SJSA1 (cell line): Measurements from ENCODE around the gene MAN2B2. TPM values are rescaled to one million over a fixed set of nuclear protein-coding genes. Genes with fewer than 3 reads are reported as not detected.

Experiments
- DNase-seq, 2 experiments: peaks; one replicate each; pipeline ENCODE4 v3.0.0-alpha.2; 2015 to 2020; ENCODE audit warnings: low spot score in 2 of 2, low read depth in 1 of 2
- H3K27ac ChIP-seq: fragments of 250-450 bp; sonication (Bioruptor Pico); 2 replicates; pipeline ENCODE4 v1.5.1; 2020; ENCODE audit warnings: mild to moderate bottlenecking, moderate library complexity
- H3K27me3 ChIP-seq: fragments of 250-450 bp; sonication (Bioruptor Pico); replicated peaks from 2 replicates; pipeline ENCODE4 v1.5.1; 2020; ENCODE audit warnings: mild to moderate bottlenecking, moderate library complexity
- H3K36me3 ChIP-seq: fragments of 250-450 bp; sonication (Bioruptor Pico); 2 replicates; pipeline ENCODE4 v1.5.1; 2020; ENCODE audit warnings: mild to moderate bottlenecking
- H3K4me1 ChIP-seq: fragments of 250-450 bp; sonication (Bioruptor Pico); replicated peaks from 2 replicates; pipeline ENCODE4 v1.6.1; 2021; ENCODE audit warnings: mild to moderate bottlenecking
- H3K4me3 ChIP-seq: fragments of 250-450 bp; sonication (Bioruptor Pico); 2 replicates; pipeline ENCODE4 v1.5.1; 2020; ENCODE audit warnings: mild to moderate bottlenecking
- H3K9me3 ChIP-seq: fragments of 250-450 bp; sonication (Bioruptor Pico); replicated peaks from 2 replicates; pipeline ENCODE4 v1.5.1; 2020; ENCODE audit warnings: mild to moderate bottlenecking
- total RNA-seq: library from RNA; depleted of rRNA; stranded (reverse); fragments of >200 nt; shearing (Covaris generic); gene quantifications from 2 replicates; pipeline ENCODE4 v1.2.3, GENCODE V29; 2014

Gene MAN2B2
- total RNA-seq, 1 experiment from 2014 or later = 12.1 TPM

GRCh38 chr4:6612961-6613675, 38.1 kb downstream of the MAN2B2 start:
- Histone ChIP-seq H3K27ac (no peak overlapping the region), H3K4me1 (no peaks in the 10 kb centered on the region), H3K9me3 (no peaks in the 10 kb centered on the region), H3K27me3 (no peaks in the 10 kb centered on the region), H3K4me3 (no peak overlapping the region), H3K36me3 (no peaks in the 10 kb centered on the region)
- no peak for DNase-seq

- no peaks in the 10 kb centered on the region for H3K9me3 ChIP-seq
- H3K27me3 ChIP-seq = no peaks in the 10 kb centered on the region
- no peak overlapping the region for H3K27ac ChIP-seq
- DNase-seq = no peak
- no peak overlapping the region for H3K4me3 ChIP-seq
- H3K36me3 ChIP-seq = no peaks in the 10 kb centered on the region
- no peaks in the 10 kb centered on the region for H3K4me1 ChIP-seq
Observed at GRCh38 chr4:6613676-6614651, 39.0 kb downstream of the MAN2B2 start.

GRCh38 chr4:6614701-6615230, 39.8 kb downstream of the MAN2B2 start:
- no peaks in the 10 kb centered on the region for H3K4me1 ChIP-seq
- no peak overlapping the region for H3K4me3 ChIP-seq
- DNase-seq = no peak
- H3K27me3 ChIP-seq = no peaks in the 10 kb centered on the region
- H3K9me3 ChIP-seq = no peaks in the 10 kb centered on the region
- H3K36me3 ChIP-seq = no peaks in the 10 kb centered on the region
- no peak overlapping the region for H3K27ac ChIP-seq

- no peak overlapping the region for H3K4me3 ChIP-seq
- no peaks in the 10 kb centered on the region for H3K4me1 ChIP-seq
- H3K27me3 ChIP-seq = no peaks in the 10 kb centered on the region
- no peaks in the 10 kb centered on the region for H3K36me3 ChIP-seq
- no peaks in the 10 kb centered on the region for H3K9me3 ChIP-seq
- no peak for DNase-seq
- no peak overlapping the region for H3K27ac ChIP-seq
Observed at GRCh38 chr4:6616087-6616995, 41.4 kb downstream of the MAN2B2 start.

GRCh38 chr4:6617246-6617645, 42.3 kb downstream of the MAN2B2 start:
- no peaks in the 10 kb centered on the region for H3K36me3 ChIP-seq
- H3K9me3 ChIP-seq = no peaks in the 10 kb centered on the region
- H3K27me3 ChIP-seq = no peaks in the 10 kb centered on the region
- H3K4me3 ChIP-seq = no peak overlapping the region
- H3K27ac ChIP-seq = no peak overlapping the region
- H3K4me1 ChIP-seq = no peaks in the 10 kb centered on the region
- no peak for DNase-seq

- no peaks in the 10 kb centered on the region for H3K9me3 ChIP-seq
- no peak overlapping the region for H3K27ac ChIP-seq
- H3K4me1 ChIP-seq = no peaks in the 10 kb centered on the region
- no peak overlapping the region for H3K4me3 ChIP-seq
- no peaks in the 10 kb centered on the region for H3K36me3 ChIP-seq
- no peaks in the 10 kb centered on the region for H3K27me3 ChIP-seq
- no peak for DNase-seq
Observed at GRCh38 chr4:6618386-6619115, 43.6 kb downstream of the MAN2B2 start.

- Histone ChIP-seq H3K27me3 (no peaks in the 10 kb centered on the region), H3K9me3 (no peaks in the 10 kb centered on the region), H3K27ac (no peak overlapping the region), H3K4me1 (no peaks in the 10 kb centered on the region), H3K4me3 (no peak overlapping the region), H3K36me3 (no peaks in the 10 kb centered on the region)
- DNase-seq = no peak
Observed at GRCh38 chr4:6619116-6619465, 44.1 kb downstream of the MAN2B2 start.

GRCh38 chr4:6619466-6620255, 44.7 kb downstream of the MAN2B2 start:
- no peaks in the 10 kb centered on the region for H3K9me3 ChIP-seq
- no peaks in the 10 kb centered on the region for H3K4me1 ChIP-seq
- no peak overlapping the region for H3K27ac ChIP-seq
- H3K36me3 ChIP-seq = no peaks in the 10 kb centered on the region
- no peak overlapping the region for H3K4me3 ChIP-seq
- no peak for DNase-seq
- H3K27me3 ChIP-seq = no peaks in the 10 kb centered on the region

- DNase-seq = no peak
- no peak overlapping the region for H3K27ac ChIP-seq
- H3K36me3 ChIP-seq = no peaks in the 10 kb centered on the region
- no peaks in the 10 kb centered on the region for H3K27me3 ChIP-seq
- H3K4me3 ChIP-seq = no peak overlapping the region
- H3K9me3 ChIP-seq = no peaks in the 10 kb centered on the region
- no peaks in the 10 kb centered on the region for H3K4me1 ChIP-seq
Observed at GRCh38 chr4:6620296-6620695, 45.3 kb downstream of the MAN2B2 start.

GRCh38 chr4:6620891-6621555, 46.0 kb downstream of the MAN2B2 start:
- no peaks in the 10 kb centered on the region for H3K27me3 ChIP-seq
- no peak overlapping the region for H3K4me3 ChIP-seq
- DNase-seq = no peak
- no peaks in the 10 kb centered on the region for H3K4me1 ChIP-seq
- H3K27ac ChIP-seq = no peak overlapping the region
- no peaks in the 10 kb centered on the region for H3K36me3 ChIP-seq
- no peaks in the 10 kb centered on the region for H3K9me3 ChIP-seq

- no peaks in the 10 kb centered on the region for H3K36me3 ChIP-seq
- no peaks in the 10 kb centered on the region for H3K4me1 ChIP-seq
- DNase-seq = no peak
- no peak overlapping the region for H3K4me3 ChIP-seq
- no peak overlapping the region for H3K27ac ChIP-seq
- no peaks in the 10 kb centered on the region for H3K9me3 ChIP-seq
- H3K27me3 ChIP-seq = no peaks in the 10 kb centered on the region
Observed at GRCh38 chr4:6621556-6621927, 46.6 kb downstream of the MAN2B2 start.

- Histone ChIP-seq H3K4me1 (no peaks in the 10 kb centered on the region), H3K4me3 (no peak overlapping the region), H3K36me3 (no peaks in the 10 kb centered on the region), H3K9me3 (no peaks in the 10 kb centered on the region), H3K27me3 (no peaks in the 10 kb centered on the region), H3K27ac (no peak overlapping the region)
- DNase-seq = no peak
Observed at GRCh38 chr4:6622744-6623143, 47.8 kb downstream of the MAN2B2 start.
